WTC11 (cell line): ENCODE data around the gene MUSTN1. TPM values are rescaled to one million over a fixed set of nuclear protein-coding genes. Genes with fewer than 3 reads are reported as not detected.

ENCODE experiments used
- ATAC-seq: fragments of 200-7000 bp; cut with Tn5 transposase; 2 replicates; pipeline ENCODE4 v1.10.0; 2021; ENCODE audit warnings: mild to moderate bottlenecking, moderate library complexity
- CTCF ChIA-PET: fragments of 300-600 bp; sonication (Branson Sonifier 250); formaldehyde crosslinking; loops from one replicate; lab custom pipeline; 2021; ENCODE audit warnings: antibody characterized with exemption; lab: Charles Lee
- POLR2A ChIA-PET: fragments of 350-600 bp; sonication (Branson Sonifier 250); formaldehyde crosslinking; loops from one replicate; lab custom pipeline; 2021; ENCODE audit warnings: antibody characterized with exemption; lab: Charles Lee
- DNase-seq: peaks from one replicate; pipeline ENCODE4 v3.0.0; 2021; ENCODE audit warnings: low spot score
- H3K27ac Mint-ChIP-seq: 2 replicates; pipeline ENCODE4 v1.8.0; 2021; ENCODE audit warnings: mixed read lengths
- H3K27me3 Mint-ChIP-seq: 2 replicates; pipeline ENCODE4 v1.8.0; 2021; ENCODE audit warnings: low read depth, mild to moderate bottlenecking, moderate library complexity, mixed read lengths
- H3K36me3 Mint-ChIP-seq: 2 replicates; pipeline ENCODE4 v1.8.0; 2021; ENCODE audit warnings: mixed read lengths
- H3K4me1 Mint-ChIP-seq: 2 replicates; pipeline ENCODE4 v1.8.0; 2022; ENCODE audit warnings: mixed read lengths
- H3K4me3 Mint-ChIP-seq: 2 replicates; pipeline ENCODE4 v1.8.0; 2021; ENCODE audit warnings: mild to moderate bottlenecking, moderate library complexity, mixed read lengths
- H3K9me3 Mint-ChIP-seq: 2 replicates; pipeline ENCODE4 v1.8.0; 2021; ENCODE audit warnings: mixed read lengths
- CTCF ChIP-seq: fragments of 200-600 bp; IDR thresholded peaks from 2 replicates; pipeline ENCODE4 v1.8.0; 2022; ENCODE audit warnings: antibody characterized with exemption
- E2F4 ChIP-seq: sonication (generic); formaldehyde crosslinking; IDR thresholded peaks from 2 replicates; pipeline ENCODE4 v1.8.1; 2022; ENCODE audit warnings: low read depth, mild to moderate bottlenecking, moderate library complexity, missing genetic modification reagents, borderline replicate concordance
- E2F5 ChIP-seq: sonication (generic); formaldehyde crosslinking; IDR thresholded peaks from 2 replicates; pipeline ENCODE4 v1.8.1; 2022; ENCODE audit warnings: mild to moderate bottlenecking, moderate library complexity, missing genetic modification reagents
- GRHL2 ChIP-seq: fragments of 250-450 bp; sonication (Bioruptor Pico); IDR thresholded peaks from 2 replicates; pipeline ENCODE4 v1.8.0; 2022; ENCODE audit warnings: mild to moderate bottlenecking, moderate library complexity; ENCODE audit not compliant: insufficient replicate concordance, severe bottlenecking
- GTF2I ChIP-seq: fragments of 250-450 bp; sonication (Bioruptor Pico); conservative IDR thresholded peaks from 2 replicates; pipeline ENCODE4 v1.4.0; 2021; ENCODE audit warnings: mild to moderate bottlenecking
- HMGA2 ChIP-seq: fragments of 250-450 bp; sonication (Bioruptor Pico); IDR thresholded peaks from 2 replicates; pipeline ENCODE4 v1.4.0; 2021; ENCODE audit warnings: mild to moderate bottlenecking, moderate library complexity
- NR1H2 ChIP-seq: sonication (generic); formaldehyde crosslinking; IDR thresholded peaks from 2 replicates; pipeline ENCODE4 v1.9.0; 2021; ENCODE audit warnings: mild to moderate bottlenecking, moderate library complexity, missing genetic modification reagents
- NR2C2 ChIP-seq: sonication (generic); formaldehyde crosslinking; IDR thresholded peaks from 2 replicates; pipeline ENCODE4 v1.8.0; 2022; ENCODE audit warnings: mild to moderate bottlenecking, missing genetic modification reagents
- PRDM15 ChIP-seq: sonication (generic); formaldehyde crosslinking; IDR thresholded peaks from 2 replicates; pipeline ENCODE4 v1.8.0; 2022; ENCODE audit warnings: missing genetic modification reagents
- SMAD4 ChIP-seq: sonication (generic); formaldehyde crosslinking; IDR thresholded peaks from 2 replicates; pipeline ENCODE4 v1.8.0; 2022; ENCODE audit warnings: mild to moderate bottlenecking, missing genetic modification reagents
- USF2 ChIP-seq: sonication (generic); formaldehyde crosslinking; IDR thresholded peaks from 2 replicates; pipeline ENCODE4 v1.8.1; 2023; ENCODE audit warnings: mild to moderate bottlenecking, missing genetic modification reagents, moderate library complexity
- ZBTB21 ChIP-seq: sonication (generic); formaldehyde crosslinking; IDR thresholded peaks from 2 replicates; pipeline ENCODE4 v1.8.1; 2023; ENCODE audit warnings: mild to moderate bottlenecking, missing genetic modification reagents, borderline replicate concordance
- ZMAT4 ChIP-seq: fragments of 250-450 bp; sonication (Bioruptor Pico); IDR thresholded peaks from 2 replicates; pipeline ENCODE4 v1.9.0; 2021; ENCODE audit warnings: mild to moderate bottlenecking
- ZNF219 ChIP-seq: sonication (generic); formaldehyde crosslinking; IDR thresholded peaks from 2 replicates; pipeline ENCODE4 v1.8.0; 2023; ENCODE audit warnings: missing genetic modification reagents, mild to moderate bottlenecking, borderline replicate concordance
- ZNF532 ChIP-seq: fragments of 250-450 bp; sonication (Bioruptor Pico); IDR thresholded peaks from 2 replicates; pipeline ENCODE4 v1.9.0; 2021; ENCODE audit warnings: mild to moderate bottlenecking, borderline replicate concordance
- ZNF671 ChIP-seq: fragments of 250-450 bp; sonication (Bioruptor Pico); IDR thresholded peaks from 2 replicates; pipeline ENCODE4 v1.8.0; 2021; ENCODE audit warnings: mild to moderate bottlenecking
- ZSCAN18 ChIP-seq: fragments of 250-450 bp; sonication (Bioruptor Pico); IDR thresholded peaks from 2 replicates; pipeline ENCODE4 v2.1.2; 2022; ENCODE audit warnings: mild to moderate bottlenecking, moderate library complexity
- total RNA-seq: library from RNA; stranded (reverse); gene quantifications from 3 replicates; pipeline ENCODE4 v1.2.3, GENCODE V29; 2021

The MUSTN1 gene
- total RNA-seq, 1 experiment from 2014 or later, result 4.2 TPM

- no peak for ATAC-seq
- Mint-ChIP-seq H3K4me3 (no peak overlapping the region), H3K27ac (no peak overlapping the region; the same call in 1 of the 2 replicates), H3K4me1 (peaks cover 3% of the 10 kb centered on the region; the same call in 1 of the 2 replicates), H3K27me3 (no peaks in the 10 kb centered on the region), H3K9me3 (no peaks in the 10 kb centered on the region), H3K36me3 (peaks cover 22% of the 10 kb centered on the region)
- DNase-seq, result no peak
- TF ChIP-seq ZNF532 (CRISPR knock-in tag) (no peak), USF2 (CRISPR knock-in tag) (no peak), GRHL2 (no peak), NR1H2 (CRISPR knock-in tag) (no peak), NR2C2 (CRISPR knock-in tag) (no peak), ZNF671 (CRISPR knock-in tag) (no peak), SMAD4 (CRISPR knock-in tag) (no peak), ZSCAN18 (CRISPR knock-in tag) (no peak), ZMAT4 (CRISPR knock-in tag) (no peak), E2F4 (CRISPR knock-in tag) (no peak), ZBTB21 (CRISPR knock-in tag) (no peak), E2F5 (CRISPR knock-in tag) (no peak), PRDM15 (CRISPR knock-in tag) (no peak), ZNF219 (no peak), HMGA2 (CRISPR knock-in tag) (no peak), GTF2I (CRISPR knock-in tag) (no peak), CTCF (no peak)
- ChIA-PET POLR2A (no interaction called here), CTCF (interaction anchor here (1.2 to 1.5 kb wide), 8 partner anchors 13 to 350 kb away, joined by 3 to 10 read pairs (median 4); partner anchors contain the start of genes MUSTN1 and STIMATE)
Measured at GRCh38 chr3:52846432-52846965, 11.7 kb upstream of the MUSTN1 start.
